ENCODE results near the gene NR2C1.
A peak's percentile ranks its signal among the peaks of the same experiment; 100 is the strongest.

NR2C1 gene

GRCh38 chr12:95085612-95086011 is 12.2 kb upstream of the NR2C1 start:
- Histone ChIP-seq H3K27ac (ENCODE audit: low read depth, low read length) (no peak overlapping the region), H3K9ac (ENCODE audit: low read length) (no peak overlapping the region), H3K4me1 (ENCODE audit: control insufficient read depth, insufficient read depth, low read length) (no peaks in the 10 kb centered on the region), H3K4me3 (ENCODE audit: low read depth, low read length) (no peak overlapping the region), H3K9me3 (ENCODE audit: control insufficient read depth, insufficient read depth, low read depth, low read length) (no peaks in the 10 kb centered on the region), H3K36me3 (ENCODE audit: control insufficient read depth, insufficient read depth, low read length) (peaks cover 47% of the 10 kb centered on the region), H3K27me3 (ENCODE audit: control insufficient read depth, insufficient read depth, low read length) (no peaks in the 10 kb centered on the region)

GRCh38 chr12:95083938-95084337 is 10.5 kb upstream of the NR2C1 start:
- H3K4me3 ChIP-seq (ENCODE audit: low read depth, low read length): no peak overlapping the region
- H3K9me3 ChIP-seq (ENCODE audit: control insufficient read depth, insufficient read depth, low read depth, low read length): no peaks in the 10 kb centered on the region
- H3K4me1 ChIP-seq (ENCODE audit: control insufficient read depth, insufficient read depth, low read length): no peaks in the 10 kb centered on the region
- peak overlapping the region; percentile 29; the same call in 1 of the 2 replicates for H3K27ac ChIP-seq (ENCODE audit: low read depth, low read length)
- no peaks in the 10 kb centered on the region for H3K27me3 ChIP-seq (ENCODE audit: control insufficient read depth, insufficient read depth, low read length)
- H3K9ac ChIP-seq (ENCODE audit: low read length): no peak overlapping the region
- peaks cover 30% of the 10 kb centered on the region for H3K36me3 ChIP-seq (ENCODE audit: control insufficient read depth, insufficient read depth, low read length)

DNA sequence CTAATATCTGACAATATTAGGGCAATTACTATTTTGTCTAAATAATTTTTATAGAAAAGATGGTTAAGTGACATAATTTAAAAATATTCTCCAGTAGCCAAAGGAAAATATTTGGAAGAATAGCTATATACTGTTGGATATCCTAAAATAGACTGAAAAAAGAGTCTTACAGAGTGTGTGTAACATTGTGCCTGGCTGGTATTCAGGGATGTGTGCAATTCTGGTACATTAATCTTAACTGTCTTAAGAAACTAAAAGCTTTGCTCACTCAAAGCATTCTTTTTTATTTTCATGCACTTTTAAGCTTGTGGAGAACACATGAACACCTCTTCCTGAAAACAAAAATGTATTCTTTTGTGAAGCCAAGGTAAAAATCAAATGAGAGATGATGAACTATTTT is 10.1 kb upstream of the NR2C1 start:
- Histone ChIP-seq H3K9me3 (ENCODE audit: control insufficient read depth, insufficient read depth, low read depth, low read length) (no peaks in the 10 kb centered on the region), H3K9ac (ENCODE audit: low read length) (no peak overlapping the region), H3K27me3 (ENCODE audit: control insufficient read depth, insufficient read depth, low read length) (no peaks in the 10 kb centered on the region), H3K4me1 (ENCODE audit: control insufficient read depth, insufficient read depth, low read length) (no peaks in the 10 kb centered on the region), H3K27ac (ENCODE audit: low read depth, low read length) (peak overlapping the region; percentile 29; the same call in 1 of the 2 replicates), H3K4me3 (ENCODE audit: low read depth, low read length) (no peak overlapping the region), H3K36me3 (ENCODE audit: control insufficient read depth, insufficient read depth, low read length) (peaks cover 25% of the 10 kb centered on the region)

- no peaks in the 10 kb centered on the region for H3K9me3 ChIP-seq (ENCODE audit: control insufficient read depth, insufficient read depth, low read depth, low read length)
- H3K27ac ChIP-seq (ENCODE audit: low read depth, low read length): no peak overlapping the region
- H3K27me3 ChIP-seq (ENCODE audit: control insufficient read depth, insufficient read depth, low read length): no peaks in the 10 kb centered on the region
- H3K4me3 ChIP-seq (ENCODE audit: low read depth, low read length): no peak overlapping the region
- H3K9ac ChIP-seq (ENCODE audit: low read length): no peak overlapping the region
- peaks cover 4% of the 10 kb centered on the region; the same call in 1 of the 2 replicates for H3K4me1 ChIP-seq (ENCODE audit: control insufficient read depth, insufficient read depth, low read length)
- H3K36me3 ChIP-seq (ENCODE audit: control insufficient read depth, insufficient read depth, low read length): no peaks in the 10 kb centered on the region
These were observed 3.9 kb upstream of the NR2C1 start for GRCh38 chr12:95077341-95077740.

- Histone ChIP-seq H3K9ac (ENCODE audit: low read length) (no peak overlapping the region), H3K27ac (ENCODE audit: low read depth, low read length) (no peak overlapping the region), H3K9me3 (ENCODE audit: control insufficient read depth, insufficient read depth, low read depth, low read length) (no peaks in the 10 kb centered on the region), H3K36me3 (ENCODE audit: control insufficient read depth, insufficient read depth, low read length) (peaks cover 7% of the 10 kb centered on the region; the same call in 1 of the 2 replicates), H3K4me1 (ENCODE audit: control insufficient read depth, insufficient read depth, low read length) (peaks cover 4% of the 10 kb centered on the region; the same call in 1 of the 2 replicates), H3K27me3 (ENCODE audit: control insufficient read depth, insufficient read depth, low read length) (no peaks in the 10 kb centered on the region), H3K4me3 (ENCODE audit: low read depth, low read length) (no peak overlapping the region)
These were observed 1.3 kb upstream of the NR2C1 start for GRCh38 chr12:95074766-95075165.

DNA sequence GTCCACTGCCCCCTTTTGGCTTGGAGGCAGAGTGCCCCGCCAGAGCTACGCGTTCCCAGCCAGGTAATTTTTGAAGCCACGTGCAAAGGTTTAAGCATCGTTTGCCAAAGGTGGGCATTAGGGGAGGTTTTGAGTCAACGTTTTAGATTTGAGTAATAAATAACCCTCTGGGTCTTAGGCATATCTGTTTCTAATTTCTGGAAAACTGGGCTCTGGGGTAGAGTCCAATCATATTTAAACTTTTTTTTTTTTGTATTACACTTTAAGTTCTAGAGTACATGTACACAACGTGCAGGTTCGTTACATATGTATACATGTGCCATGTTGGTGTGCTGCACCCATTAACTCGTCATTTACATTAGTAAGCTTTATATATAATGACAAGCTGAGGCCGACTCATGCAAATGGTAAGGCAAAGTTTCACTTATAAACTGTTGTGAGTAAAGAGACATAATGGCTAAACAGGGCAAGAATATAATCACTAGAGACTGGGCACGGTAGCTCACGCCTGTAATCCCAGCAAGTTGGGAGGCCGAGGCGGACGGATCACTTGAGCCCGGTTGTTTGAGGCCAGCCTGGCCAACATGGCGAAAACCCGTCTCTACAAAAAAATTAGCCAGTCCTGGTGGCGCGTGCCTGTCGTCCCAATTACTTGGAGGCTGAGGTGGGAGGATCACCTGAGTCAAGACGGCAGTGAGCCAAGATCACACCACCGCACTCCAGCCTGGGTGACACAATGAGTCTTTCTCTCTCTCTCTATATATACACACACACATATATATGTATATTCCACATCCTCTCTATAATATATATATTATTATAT is 491 bp upstream of the NR2C1 start:
- peaks cover 4% of the 10 kb centered on the region; the same call in 1 of the 2 replicates for H3K4me1 ChIP-seq (ENCODE audit: control insufficient read depth, insufficient read depth, low read length)
- no peaks in the 10 kb centered on the region for H3K9me3 ChIP-seq (ENCODE audit: control insufficient read depth, insufficient read depth, low read depth, low read length)
- H3K9ac ChIP-seq (ENCODE audit: low read length): no peak overlapping the region
- no peaks in the 10 kb centered on the region for H3K27me3 ChIP-seq (ENCODE audit: control insufficient read depth, insufficient read depth, low read length)
- no peak overlapping the region for H3K27ac ChIP-seq (ENCODE audit: low read depth, low read length)
- peak overlapping the region; percentile 98 for H3K4me3 ChIP-seq (ENCODE audit: low read depth, low read length)
- peaks cover 13% of the 10 kb centered on the region for H3K36me3 ChIP-seq (ENCODE audit: control insufficient read depth, insufficient read depth, low read length)

DNA sequence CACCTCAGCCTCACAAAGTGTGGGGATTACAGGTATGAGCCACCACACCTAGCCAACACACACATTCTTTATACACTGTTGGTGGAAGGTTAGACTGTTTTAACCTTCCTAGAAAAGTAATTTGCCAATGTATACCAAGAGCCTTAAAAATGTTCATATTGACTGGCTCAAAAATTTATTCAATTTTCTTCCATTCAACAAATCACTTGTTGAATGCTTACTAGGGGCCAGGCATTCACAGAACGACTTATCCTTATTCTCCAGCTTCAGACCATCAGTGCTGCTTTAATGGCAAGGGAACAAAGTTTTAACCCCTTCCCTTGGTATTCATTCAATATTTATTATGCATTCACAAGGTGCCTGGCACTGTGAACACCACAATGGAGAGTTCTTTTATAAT is 3.0 kb downstream of the NR2C1 start:
- Histone ChIP-seq H3K27me3 (ENCODE audit: control insufficient read depth, insufficient read depth, low read length) (no peaks in the 10 kb centered on the region), H3K9ac (ENCODE audit: low read length) (no peak overlapping the region), H3K27ac (ENCODE audit: low read depth, low read length) (no peak overlapping the region), H3K9me3 (ENCODE audit: control insufficient read depth, insufficient read depth, low read depth, low read length) (no peaks in the 10 kb centered on the region), H3K4me3 (ENCODE audit: low read depth, low read length) (no peak overlapping the region), H3K4me1 (ENCODE audit: control insufficient read depth, insufficient read depth, low read length) (peaks cover 4% of the 10 kb centered on the region; the same call in 1 of the 2 replicates), H3K36me3 (ENCODE audit: control insufficient read depth, insufficient read depth, low read length) (peaks cover 34% of the 10 kb centered on the region)

GRCh38 chr12:95066091-95066855 is 7.1 kb downstream of the NR2C1 start:
- no peaks in the 10 kb centered on the region for H3K9me3 ChIP-seq (ENCODE audit: control insufficient read depth, insufficient read depth, low read depth, low read length)
- H3K4me1 ChIP-seq (ENCODE audit: control insufficient read depth, insufficient read depth, low read length): no peaks in the 10 kb centered on the region
- H3K27me3 ChIP-seq (ENCODE audit: control insufficient read depth, insufficient read depth, low read length): no peaks in the 10 kb centered on the region
- H3K9ac ChIP-seq (ENCODE audit: low read length): no peak overlapping the region
- H3K27ac ChIP-seq (ENCODE audit: low read depth, low read length): no peak overlapping the region
- no peak overlapping the region for H3K4me3 ChIP-seq (ENCODE audit: low read depth, low read length)
- H3K36me3 ChIP-seq (ENCODE audit: control insufficient read depth, insufficient read depth, low read length): peaks cover 70% of the 10 kb centered on the region

DNA sequence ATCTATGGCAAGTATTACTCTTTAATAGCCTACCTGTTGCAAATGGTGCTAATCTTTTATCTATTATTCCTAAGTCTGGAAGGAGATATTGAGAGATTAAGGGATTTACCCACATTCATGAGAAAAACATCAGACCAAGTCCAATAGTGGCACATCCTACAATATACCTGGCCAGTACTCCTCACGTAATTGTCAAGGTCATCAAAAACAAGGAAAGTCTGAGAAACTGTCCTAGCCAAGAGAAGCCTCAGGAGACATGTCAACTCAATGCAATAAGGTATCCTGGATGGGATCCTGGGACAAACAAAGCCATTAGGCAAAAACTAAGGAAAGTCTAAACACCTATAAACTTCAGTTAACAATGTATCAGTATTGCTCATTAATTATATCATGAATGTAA is 12.5 kb downstream of the NR2C1 start:
- no peaks in the 10 kb centered on the region for H3K4me1 ChIP-seq (ENCODE audit: control insufficient read depth, insufficient read depth, low read length)
- H3K27ac ChIP-seq (ENCODE audit: low read depth, low read length): no peak overlapping the region
- H3K9me3 ChIP-seq (ENCODE audit: control insufficient read depth, insufficient read depth, low read depth, low read length): no peaks in the 10 kb centered on the region
- H3K4me3 ChIP-seq (ENCODE audit: low read depth, low read length): no peak overlapping the region
- peaks cover 91% of the 10 kb centered on the region for H3K36me3 ChIP-seq (ENCODE audit: control insufficient read depth, insufficient read depth, low read length)
- H3K9ac ChIP-seq (ENCODE audit: low read length): no peak overlapping the region
- no peaks in the 10 kb centered on the region for H3K27me3 ChIP-seq (ENCODE audit: control insufficient read depth, insufficient read depth, low read length)

DNA sequence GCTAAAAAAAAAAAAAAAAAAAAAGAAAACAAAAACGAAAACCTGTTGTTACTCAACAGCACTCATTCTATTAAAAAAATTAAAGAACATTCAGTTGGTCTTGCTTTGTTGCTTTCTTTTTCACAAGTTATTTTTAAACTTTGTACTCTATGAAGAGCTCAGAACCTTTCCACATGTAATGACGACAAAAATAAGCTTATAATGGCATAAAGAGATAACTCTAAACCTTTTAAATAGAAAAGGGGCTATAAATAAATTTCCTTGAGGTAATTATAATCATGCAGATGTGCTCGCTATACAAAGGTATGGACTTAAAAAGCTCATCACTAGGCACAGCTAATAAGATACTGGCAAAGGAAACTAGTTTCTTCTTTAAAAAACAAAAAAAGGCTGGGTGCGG is 13.4 kb downstream of the NR2C1 start:
- no peak overlapping the region for H3K27ac ChIP-seq (ENCODE audit: low read depth, low read length)
- no peaks in the 10 kb centered on the region for H3K27me3 ChIP-seq (ENCODE audit: control insufficient read depth, insufficient read depth, low read length)
- H3K9me3 ChIP-seq (ENCODE audit: control insufficient read depth, insufficient read depth, low read depth, low read length): no peaks in the 10 kb centered on the region
- H3K4me1 ChIP-seq (ENCODE audit: control insufficient read depth, insufficient read depth, low read length): no peaks in the 10 kb centered on the region
- H3K36me3 ChIP-seq (ENCODE audit: control insufficient read depth, insufficient read depth, low read length): peaks cover 93% of the 10 kb centered on the region
- no peak overlapping the region for H3K4me3 ChIP-seq (ENCODE audit: low read depth, low read length)
- H3K9ac ChIP-seq (ENCODE audit: low read length): no peak overlapping the region

- Histone ChIP-seq H3K4me1 (ENCODE audit: control insufficient read depth, insufficient read depth, low read length) (no peaks in the 10 kb centered on the region), H3K9me3 (ENCODE audit: control insufficient read depth, insufficient read depth, low read depth, low read length) (no peaks in the 10 kb centered on the region), H3K36me3 (ENCODE audit: control insufficient read depth, insufficient read depth, low read length) (peaks cover 88% of the 10 kb centered on the region), H3K27me3 (ENCODE audit: control insufficient read depth, insufficient read depth, low read length) (no peaks in the 10 kb centered on the region), H3K27ac (ENCODE audit: low read depth, low read length) (no peak overlapping the region), H3K9ac (ENCODE audit: low read length) (no peak overlapping the region), H3K4me3 (ENCODE audit: low read depth, low read length) (no peak overlapping the region)
These were observed 16.0 kb downstream of the NR2C1 start for GRCh38 chr12:95057424-95057823.
